Measurements from ENCODE around the gene PRSS38. TPM values are rescaled to one million over a fixed set of nuclear protein-coding genes. Genes with fewer than 3 reads are reported as not detected.

The PRSS38 gene
- total and polyA plus RNA-seq, 2 experiments from 2014 or later: not detected

GRCh38 chr1:227845147-227845458, 29.6 kb downstream of the PRSS38 start:
- H4K20me1 ChIP-seq (replicated peaks; ENCODE audit: insufficient read depth): no peaks in the 10 kb centered on the region
- H3K27me3 Mint-ChIP-seq (ENCODE audit: insufficient read depth, low read depth, poor library complexity): no peaks in the 10 kb centered on the region
- H3K36me3 Mint-ChIP-seq (ENCODE audit: low read depth): no peaks in the 10 kb centered on the region
- no peak overlapping the region for H3K4me3 Mint-ChIP-seq
- H3F3A ChIP-seq (replicated peaks; ENCODE audit: low read depth): no peaks in the 10 kb centered on the region
- H3K27me3 ChIP-seq (ENCODE audit: insufficient read depth): no peaks in the 10 kb centered on the region
- no peaks in the 10 kb centered on the region; the same call in 2 of the 3 replicates for H3K9me3 Mint-ChIP-seq
- no peak for TF ChIP-seq JUNB (IDR thresholded peaks at IDR 0.05; ENCODE audit: unreplicated experiment)
- DNase-seq (ENCODE audit: low spot score) (no peak), ATAC-seq (no peak)
- no peaks in the 10 kb centered on the region for H3K79me2 ChIP-seq (replicated peaks; ENCODE audit: insufficient read depth)
- H3K27ac Mint-ChIP-seq: no peak overlapping the region
- no peak overlapping the region for H3K4me2 ChIP-seq
- H3K4me1 ChIP-seq (ENCODE audit: insufficient read depth): no peaks in the 10 kb centered on the region
- H3K9me2 ChIP-seq (ENCODE audit: insufficient read depth): 0 out of 2 replicates have a peak, but pooled peaks cover 2% of the 10 kb centered on the region
- no peaks in the 10 kb centered on the region for H3K4me1 Mint-ChIP-seq
- H2AFZ ChIP-seq: no peak overlapping the region
- H3K4me3 ChIP-seq: no peak overlapping the region
- H3K36me3 ChIP-seq (ENCODE audit: insufficient read depth): no peaks in the 10 kb centered on the region
- no peak overlapping the region for H3K27ac ChIP-seq (ENCODE audit: low read depth)

DNA sequence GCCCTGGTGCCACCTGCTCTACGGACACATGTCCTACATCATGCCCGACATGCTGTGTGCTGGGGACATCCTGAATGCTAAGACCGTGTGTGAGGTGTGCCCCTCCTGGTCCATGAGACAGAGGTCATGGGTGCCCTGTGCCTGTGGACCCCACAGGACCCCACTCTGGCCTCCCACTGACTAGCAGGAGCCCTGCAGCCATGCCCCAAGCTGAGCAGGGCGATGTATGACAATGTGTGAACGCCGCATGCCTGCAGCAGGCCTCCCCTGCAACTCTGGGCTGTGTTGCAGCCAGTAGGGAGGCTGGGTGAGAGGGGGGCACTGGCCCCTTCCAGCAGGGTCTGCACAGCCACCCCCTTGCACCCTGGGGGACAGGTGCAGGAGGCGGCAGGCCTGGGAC, 30.0 kb downstream of the PRSS38 start:
- Mint-ChIP-seq H3K4me3 (no peak overlapping the region), H3K36me3 (ENCODE audit: low read depth) (no peaks in the 10 kb centered on the region), H3K27ac (no peak overlapping the region), H3K4me1 (no peaks in the 10 kb centered on the region), H3K9me3 (no peaks in the 10 kb centered on the region; the same call in 2 of the 3 replicates), H3K27me3 (ENCODE audit: insufficient read depth, low read depth, poor library complexity) (no peaks in the 10 kb centered on the region)
- Histone ChIP-seq H3K4me3 (no peak overlapping the region), H3K4me1 (ENCODE audit: insufficient read depth) (no peaks in the 10 kb centered on the region), H3F3A (replicated peaks; ENCODE audit: low read depth) (no peaks in the 10 kb centered on the region), H3K27me3 (ENCODE audit: insufficient read depth) (no peaks in the 10 kb centered on the region), H3K27ac (ENCODE audit: low read depth) (no peak overlapping the region), H3K4me2 (no peak overlapping the region), H4K20me1 (replicated peaks; ENCODE audit: insufficient read depth) (no peaks in the 10 kb centered on the region), H2AFZ (no peak overlapping the region), H3K79me2 (replicated peaks; ENCODE audit: insufficient read depth) (no peaks in the 10 kb centered on the region), H3K36me3 (ENCODE audit: insufficient read depth) (no peaks in the 10 kb centered on the region), H3K9me2 (ENCODE audit: insufficient read depth) (0 out of 2 replicates have a peak, but pooled peaks cover 2% of the 10 kb centered on the region)
- TF ChIP-seq ZNF331 (CRISPR knock-in tag; IDR thresholded peaks at IDR 0.05; ENCODE audit: low read depth) (no peak), EZH2phosphoT487 (IDR thresholded peaks at IDR 0.05; ENCODE audit: unreplicated experiment) (no peak), CREB1 (CRISPR knock-in tag; IDR thresholded peaks at IDR 0.05; ENCODE audit: low read depth) (no peak), ETS1 (IDR thresholded peaks at IDR 0.05) (no peak), EZH2 (IDR thresholded peaks at IDR 0.05; ENCODE audit: low read depth, unreplicated experiment) (no peak), STAT1 (IDR thresholded peaks at IDR 0.05; ENCODE audit: unreplicated experiment) (no peak)
- TF ChIP-seq, protein P1, sequence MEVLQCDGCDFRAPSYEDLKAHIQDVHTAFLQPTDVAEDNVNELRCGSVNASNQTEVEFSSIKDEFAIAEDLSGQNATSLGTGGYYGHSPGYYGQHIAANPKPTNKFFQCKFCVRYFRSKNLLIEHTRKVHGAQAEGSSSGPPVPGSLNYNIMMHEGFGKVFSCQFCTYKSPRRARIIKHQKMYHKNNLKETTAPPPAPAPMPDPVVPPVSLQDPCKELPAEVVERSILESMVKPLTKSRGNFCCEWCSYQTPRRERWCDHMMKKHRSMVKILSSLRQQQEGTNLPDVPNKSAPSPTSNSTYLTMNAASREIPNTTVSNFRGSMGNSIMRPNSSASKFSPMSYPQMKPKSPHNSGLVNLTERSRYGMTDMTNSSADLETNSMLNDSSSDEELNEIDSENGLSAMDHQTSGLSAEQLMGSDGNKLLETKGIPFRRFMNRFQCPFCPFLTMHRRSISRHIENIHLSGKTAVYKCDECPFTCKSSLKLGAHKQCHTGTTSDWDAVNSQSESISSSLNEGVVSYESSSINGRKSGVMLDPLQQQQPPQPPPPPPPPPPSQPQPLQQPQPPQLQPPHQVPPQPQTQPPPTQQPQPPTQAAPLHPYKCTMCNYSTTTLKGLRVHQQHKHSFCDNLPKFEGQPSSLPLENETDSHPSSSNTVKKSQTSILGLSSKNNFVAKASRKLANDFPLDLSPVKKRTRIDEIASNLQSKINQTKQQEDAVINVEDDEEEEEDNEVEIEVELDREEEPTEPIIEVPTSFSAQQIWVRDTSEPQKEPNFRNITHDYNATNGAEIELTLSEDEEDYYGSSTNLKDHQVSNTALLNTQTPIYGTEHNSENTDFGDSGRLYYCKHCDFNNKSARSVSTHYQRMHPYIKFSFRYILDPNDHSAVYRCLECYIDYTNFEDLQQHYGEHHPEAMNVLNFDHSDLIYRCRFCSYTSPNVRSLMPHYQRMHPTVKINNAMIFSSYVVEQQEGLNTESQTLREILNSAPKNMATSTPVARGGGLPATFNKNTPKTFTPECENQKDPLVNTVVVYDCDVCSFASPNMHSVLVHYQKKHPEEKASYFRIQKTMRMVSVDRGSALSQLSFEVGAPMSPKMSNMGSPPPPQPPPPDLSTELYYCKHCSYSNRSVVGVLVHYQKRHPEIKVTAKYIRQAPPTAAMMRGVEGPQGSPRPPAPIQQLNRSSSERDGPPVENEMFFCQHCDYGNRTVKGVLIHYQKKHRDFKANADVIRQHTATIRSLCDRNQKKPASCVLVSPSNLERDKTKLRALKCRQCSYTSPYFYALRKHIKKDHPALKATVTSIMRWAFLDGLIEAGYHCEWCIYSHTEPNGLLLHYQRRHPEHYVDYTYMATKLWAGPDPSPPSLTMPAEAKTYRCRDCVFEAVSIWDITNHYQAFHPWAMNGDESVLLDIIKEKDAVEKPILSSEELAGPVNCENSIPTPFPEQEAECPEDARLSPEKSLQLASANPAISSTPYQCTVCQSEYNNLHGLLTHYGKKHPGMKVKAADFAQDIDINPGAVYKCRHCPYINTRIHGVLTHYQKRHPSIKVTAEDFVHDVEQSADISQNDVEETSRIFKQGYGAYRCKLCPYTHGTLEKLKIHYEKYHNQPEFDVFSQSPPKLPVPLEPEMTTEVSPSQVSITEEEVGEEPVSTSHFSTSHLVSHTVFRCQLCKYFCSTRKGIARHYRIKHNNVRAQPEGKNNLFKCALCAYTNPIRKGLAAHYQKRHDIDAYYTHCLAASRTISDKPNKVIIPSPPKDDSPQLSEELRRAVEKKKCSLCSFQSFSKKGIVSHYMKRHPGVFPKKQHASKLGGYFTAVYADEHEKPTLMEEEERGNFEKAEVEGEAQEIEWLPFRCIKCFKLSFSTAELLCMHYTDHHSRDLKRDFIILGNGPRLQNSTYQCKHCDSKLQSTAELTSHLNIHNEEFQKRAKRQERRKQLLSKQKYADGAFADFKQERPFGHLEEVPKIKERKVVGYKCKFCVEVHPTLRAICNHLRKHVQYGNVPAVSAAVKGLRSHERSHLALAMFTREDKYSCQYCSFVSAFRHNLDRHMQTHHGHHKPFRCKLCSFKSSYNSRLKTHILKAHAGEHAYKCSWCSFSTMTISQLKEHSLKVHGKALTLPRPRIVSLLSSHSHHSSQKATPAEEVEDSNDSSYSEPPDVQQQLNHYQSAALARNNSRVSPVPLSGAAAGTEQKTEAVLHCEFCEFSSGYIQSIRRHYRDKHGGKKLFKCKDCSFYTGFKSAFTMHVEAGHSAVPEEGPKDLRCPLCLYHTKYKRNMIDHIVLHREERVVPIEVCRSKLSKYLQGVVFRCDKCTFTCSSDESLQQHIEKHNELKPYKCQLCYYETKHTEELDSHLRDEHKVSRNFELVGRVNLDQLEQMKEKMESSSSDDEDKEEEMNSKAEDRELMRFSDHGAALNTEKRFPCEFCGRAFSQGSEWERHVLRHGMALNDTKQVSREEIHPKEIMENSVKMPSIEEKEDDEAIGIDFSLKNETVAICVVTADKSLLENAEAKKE (CRISPR knock-in tag; IDR thresholded peaks at IDR 0.05): no peak
- DNase-seq (ENCODE audit: low spot score) (no peak), ATAC-seq (no peak)
